ENCODE data around the gene NFASC. TPM values are rescaled to one million over a fixed set of nuclear protein-coding genes. Genes with fewer than 3 reads are reported as not detected.

NFASC gene
- total and polyA plus RNA-seq, 9 of the 15 experiments (the other 6 are each of a cell fraction or from before 2014, with no cell fraction given), result 0.03 to 0.16 (median 0.06) TPM; not detected in 6

DNA sequence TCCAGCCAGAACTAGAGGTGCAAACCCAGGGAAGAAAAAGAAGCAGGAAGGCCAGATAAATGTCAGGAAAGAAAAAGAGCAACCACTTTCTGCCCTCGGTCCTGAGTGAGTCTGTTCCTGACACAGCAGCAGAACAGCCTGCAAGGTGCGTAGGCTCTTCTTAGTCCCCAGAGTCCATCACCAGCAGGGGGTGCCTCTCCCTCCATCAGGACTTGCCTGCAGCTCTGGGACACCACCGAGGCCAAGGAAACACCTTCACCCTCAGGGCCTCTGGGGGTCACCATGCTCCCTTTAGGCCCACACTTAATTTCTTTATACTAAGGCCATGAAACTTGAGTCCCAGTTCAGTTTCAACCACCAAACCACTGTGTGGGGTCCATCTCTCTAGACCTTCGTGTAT is 43.7 kb upstream of the NFASC start:
- H3K79me2 ChIP-seq (ENCODE audit: control insufficient read depth, insufficient read depth, low read length), result no peaks in the 10 kb centered on the region
- H4K20me1 ChIP-seq (replicated peaks; ENCODE audit: control insufficient read depth, insufficient read depth, low read length), result peaks cover 14% of the 10 kb centered on the region
- intact Hi-C loops (cut with micrococcal nuclease) (loop anchor here (1.0 to 5.0 kb wide), 2 partner anchors 114 to 135 kb away; no protein-coding TSS in a partner anchor), in situ Hi-C loops (cut with MboI) (no loop called here)
- H3K27me3 ChIP-seq (ENCODE audit: control insufficient read depth in 2 of 2, insufficient read depth in 2 of 2, low read length in 2 of 2), result peaks cover 15 to 27% of the 10 kb centered on the region in 2 experiments
- no peaks in the 10 kb centered on the region for H3K9me3 ChIP-seq (replicated peaks; ENCODE audit: control insufficient read depth, insufficient read depth, low read depth, low read length)
- DNase-seq (ENCODE audit: extremely low read depth in 1 of 4, low spot score in 3 of 4) (peak; percentile 65 to 74 (median 70)), FAIRE-seq (peak; percentile 77), ATAC-seq (peak; percentile 89)
- H2AFZ ChIP-seq (ENCODE audit: low read depth, low read length), result no peak overlapping the region
- peaks cover 0 to 8% of the 10 kb centered on the region in 2 experiments; a peak in 2 of 5 replicates for H3K4me1 ChIP-seq (replicated peaks in 1 of 2; ENCODE audit: control insufficient read depth in 2 of 2, insufficient read depth in 2 of 2, low read length in 2 of 2)
- ChIA-PET POLR2A (interaction anchor here (0.6 kb wide), 1 partner anchor 70 kb away, joined by 4 read pairs; no protein-coding TSS in a partner anchor), CTCF (ENCODE audit: low intra/inter-chr PET ratio) (interaction anchor here (0.6 kb wide), 1 partner anchor 115 kb away, joined by 3 read pairs; no protein-coding TSS in a partner anchor)
- WGBS (ENCODE audit: insufficient coverage, low coverage, missing lambda C conversion rate), result 0% methylated on average over 4 of the region's 4 CpGs
- H3K36me3 ChIP-seq (ENCODE audit: control insufficient read depth, insufficient read depth, low read length), result no peaks in the 10 kb centered on the region
- H3K9me1 ChIP-seq (ENCODE audit: control insufficient read depth, insufficient read depth, low read length), result no peaks in the 10 kb centered on the region
- no peak overlapping the region for H3K27ac ChIP-seq (ENCODE audit: extremely low read depth, low read depth, low read length)
- H3K9ac ChIP-seq (ENCODE audit: insufficient read depth in 1 of 2, low read depth in 2 of 2, low read length in 2 of 2), result no peak overlapping the region
- no peak overlapping the region for H3K4me2 ChIP-seq (ENCODE audit: insufficient read depth, low read length)
- no TSS peak for BruUV-seq (replicated peaks)
- no peak overlapping the region for H3K4me3 ChIP-seq
- TF ChIP-seq ATF1 (CRISPR knock-in tag; IDR thresholded peaks at IDR 0.05), result no peak
- no peak for TF ChIP-seq ATF1 (tag; IDR thresholded peaks at IDR 0.05)
- TF ChIP-seq, protein P1, sequence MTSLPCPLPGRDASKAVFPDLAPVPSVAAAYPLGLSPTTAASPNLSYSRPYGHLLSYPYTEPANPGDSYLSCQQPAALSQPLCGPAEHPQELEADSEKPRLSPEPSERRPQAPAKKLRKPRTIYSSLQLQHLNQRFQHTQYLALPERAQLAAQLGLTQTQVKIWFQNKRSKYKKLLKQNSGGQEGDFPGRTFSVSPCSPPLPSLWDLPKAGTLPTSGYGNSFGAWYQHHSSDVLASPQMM (CRISPR knock-in tag; IDR thresholded peaks at IDR 0.05), result no peak
- TF ChIP-seq, protein P2, sequence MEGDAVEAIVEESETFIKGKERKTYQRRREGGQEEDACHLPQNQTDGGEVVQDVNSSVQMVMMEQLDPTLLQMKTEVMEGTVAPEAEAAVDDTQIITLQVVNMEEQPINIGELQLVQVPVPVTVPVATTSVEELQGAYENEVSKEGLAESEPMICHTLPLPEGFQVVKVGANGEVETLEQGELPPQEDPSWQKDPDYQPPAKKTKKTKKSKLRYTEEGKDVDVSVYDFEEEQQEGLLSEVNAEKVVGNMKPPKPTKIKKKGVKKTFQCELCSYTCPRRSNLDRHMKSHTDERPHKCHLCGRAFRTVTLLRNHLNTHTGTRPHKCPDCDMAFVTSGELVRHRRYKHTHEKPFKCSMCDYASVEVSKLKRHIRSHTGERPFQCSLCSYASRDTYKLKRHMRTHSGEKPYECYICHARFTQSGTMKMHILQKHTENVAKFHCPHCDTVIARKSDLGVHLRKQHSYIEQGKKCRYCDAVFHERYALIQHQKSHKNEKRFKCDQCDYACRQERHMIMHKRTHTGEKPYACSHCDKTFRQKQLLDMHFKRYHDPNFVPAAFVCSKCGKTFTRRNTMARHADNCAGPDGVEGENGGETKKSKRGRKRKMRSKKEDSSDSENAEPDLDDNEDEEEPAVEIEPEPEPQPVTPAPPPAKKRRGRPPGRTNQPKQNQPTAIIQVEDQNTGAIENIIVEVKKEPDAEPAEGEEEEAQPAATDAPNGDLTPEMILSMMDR (IDR thresholded peaks at IDR 0.05 in 2 of 3, conservative IDR thresholded peaks at IDR 0.05 in 1 of 3; ENCODE audit: insufficient read depth in 2 of 3, low read depth in 1 of 3, low read length in 3 of 3), result peak; percentile 77 to 87 (median 83)
- TF ChIP-seq, protein P3, sequence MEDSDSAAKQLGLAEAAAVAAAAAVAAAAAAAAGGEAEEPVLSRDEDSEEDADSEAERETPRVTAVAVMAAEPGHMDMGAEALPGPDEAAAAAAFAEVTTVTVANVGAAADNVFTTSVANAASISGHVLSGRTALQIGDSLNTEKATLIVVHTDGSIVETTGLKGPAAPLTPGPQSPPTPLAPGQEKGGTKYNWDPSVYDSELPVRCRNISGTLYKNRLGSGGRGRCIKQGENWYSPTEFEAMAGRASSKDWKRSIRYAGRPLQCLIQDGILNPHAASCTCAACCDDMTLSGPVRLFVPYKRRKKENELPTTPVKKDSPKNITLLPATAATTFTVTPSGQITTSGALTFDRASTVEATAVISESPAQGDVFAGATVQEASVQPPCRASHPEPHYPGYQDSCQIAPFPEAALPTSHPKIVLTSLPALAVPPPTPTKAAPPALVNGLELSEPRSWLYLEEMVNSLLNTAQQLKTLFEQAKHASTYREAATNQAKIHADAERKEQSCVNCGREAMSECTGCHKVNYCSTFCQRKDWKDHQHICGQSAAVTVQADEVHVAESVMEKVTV (CRISPR knock-in tag; IDR thresholded peaks at IDR 0.05), result peak; percentile 56
- no peak for TF ChIP-seq SIN3B (IDR thresholded peaks at IDR 0.05; ENCODE audit: low read depth)
- TF ChIP-seq, protein P4, sequence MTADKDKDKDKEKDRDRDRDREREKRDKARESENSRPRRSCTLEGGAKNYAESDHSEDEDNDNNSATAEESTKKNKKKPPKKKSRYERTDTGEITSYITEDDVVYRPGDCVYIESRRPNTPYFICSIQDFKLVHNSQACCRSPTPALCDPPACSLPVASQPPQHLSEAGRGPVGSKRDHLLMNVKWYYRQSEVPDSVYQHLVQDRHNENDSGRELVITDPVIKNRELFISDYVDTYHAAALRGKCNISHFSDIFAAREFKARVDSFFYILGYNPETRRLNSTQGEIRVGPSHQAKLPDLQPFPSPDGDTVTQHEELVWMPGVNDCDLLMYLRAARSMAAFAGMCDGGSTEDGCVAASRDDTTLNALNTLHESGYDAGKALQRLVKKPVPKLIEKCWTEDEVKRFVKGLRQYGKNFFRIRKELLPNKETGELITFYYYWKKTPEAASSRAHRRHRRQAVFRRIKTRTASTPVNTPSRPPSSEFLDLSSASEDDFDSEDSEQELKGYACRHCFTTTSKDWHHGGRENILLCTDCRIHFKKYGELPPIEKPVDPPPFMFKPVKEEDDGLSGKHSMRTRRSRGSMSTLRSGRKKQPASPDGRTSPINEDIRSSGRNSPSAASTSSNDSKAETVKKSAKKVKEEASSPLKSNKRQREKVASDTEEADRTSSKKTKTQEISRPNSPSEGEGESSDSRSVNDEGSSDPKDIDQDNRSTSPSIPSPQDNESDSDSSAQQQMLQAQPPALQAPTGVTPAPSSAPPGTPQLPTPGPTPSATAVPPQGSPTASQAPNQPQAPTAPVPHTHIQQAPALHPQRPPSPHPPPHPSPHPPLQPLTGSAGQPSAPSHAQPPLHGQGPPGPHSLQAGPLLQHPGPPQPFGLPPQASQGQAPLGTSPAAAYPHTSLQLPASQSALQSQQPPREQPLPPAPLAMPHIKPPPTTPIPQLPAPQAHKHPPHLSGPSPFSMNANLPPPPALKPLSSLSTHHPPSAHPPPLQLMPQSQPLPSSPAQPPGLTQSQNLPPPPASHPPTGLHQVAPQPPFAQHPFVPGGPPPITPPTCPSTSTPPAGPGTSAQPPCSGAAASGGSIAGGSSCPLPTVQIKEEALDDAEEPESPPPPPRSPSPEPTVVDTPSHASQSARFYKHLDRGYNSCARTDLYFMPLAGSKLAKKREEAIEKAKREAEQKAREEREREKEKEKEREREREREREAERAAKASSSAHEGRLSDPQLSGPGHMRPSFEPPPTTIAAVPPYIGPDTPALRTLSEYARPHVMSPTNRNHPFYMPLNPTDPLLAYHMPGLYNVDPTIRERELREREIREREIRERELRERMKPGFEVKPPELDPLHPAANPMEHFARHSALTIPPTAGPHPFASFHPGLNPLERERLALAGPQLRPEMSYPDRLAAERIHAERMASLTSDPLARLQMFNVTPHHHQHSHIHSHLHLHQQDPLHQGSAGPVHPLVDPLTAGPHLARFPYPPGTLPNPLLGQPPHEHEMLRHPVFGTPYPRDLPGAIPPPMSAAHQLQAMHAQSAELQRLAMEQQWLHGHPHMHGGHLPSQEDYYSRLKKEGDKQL (CRISPR knock-in tag; IDR thresholded peaks at IDR 0.05; ENCODE audit: borderline replicate concordance), result no peak
- TF ChIP-seq, protein P5, sequence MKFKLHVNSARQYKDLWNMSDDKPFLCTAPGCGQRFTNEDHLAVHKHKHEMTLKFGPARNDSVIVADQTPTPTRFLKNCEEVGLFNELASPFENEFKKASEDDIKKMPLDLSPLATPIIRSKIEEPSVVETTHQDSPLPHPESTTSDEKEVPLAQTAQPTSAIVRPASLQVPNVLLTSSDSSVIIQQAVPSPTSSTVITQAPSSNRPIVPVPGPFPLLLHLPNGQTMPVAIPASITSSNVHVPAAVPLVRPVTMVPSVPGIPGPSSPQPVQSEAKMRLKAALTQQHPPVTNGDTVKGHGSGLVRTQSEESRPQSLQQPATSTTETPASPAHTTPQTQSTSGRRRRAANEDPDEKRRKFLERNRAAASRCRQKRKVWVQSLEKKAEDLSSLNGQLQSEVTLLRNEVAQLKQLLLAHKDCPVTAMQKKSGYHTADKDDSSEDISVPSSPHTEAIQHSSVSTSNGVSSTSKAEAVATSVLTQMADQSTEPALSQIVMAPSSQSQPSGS (CRISPR knock-in tag; IDR thresholded peaks at IDR 0.05), result no peak

All from K562 (cell line).